ENCODE measurements around the gene CD69. TPM values are rescaled to one million over a fixed set of nuclear protein-coding genes. Genes with fewer than 3 reads are reported as not detected.

The CD69 gene
- total and polyA plus RNA-seq, 2 donors (not counting 3 experiments of a cell fraction or from before 2014, with no cell fraction given) = 0.49 to 4.4 TPM

GRCh38 chr12:9809338-9809737, 48.6 kb upstream of the CD69 start:
- no peak for FAIRE-seq
- H3K9me3 ChIP-seq (replicated peaks; ENCODE audit: control insufficient read depth, insufficient read depth, low read length) = no peaks in the 10 kb centered on the region
- ChIA-PET POLR2A (no interaction called here), CTCF (interaction anchor here (0.9 to 7.9 kb wide), 4 partner anchors 8 to 201 kb away, joined by 3 to 62 read pairs (median 4); no protein-coding TSS in a partner anchor)
- H3K27ac ChIP-seq (ENCODE audit: insufficient read depth, low read depth, low read length) = no peak overlapping the region
- dilution Hi-C loops (cut with MboI; ENCODE audit: extremely low pct_ligation_motif_present, low sequenced_read_pairs) (no loop called here), intact Hi-C loops (cut with micrococcal nuclease) (no loop called here)
- H3K36me3 ChIP-seq (ENCODE audit: control insufficient read depth in 2 of 2, extremely low read depth in 1 of 2, insufficient read depth in 2 of 2, low read length in 2 of 2) = no peaks in the 10 kb centered on the region
- H3K79me2 ChIP-seq (ENCODE audit: control insufficient read depth, insufficient read depth, low read length) = no peaks in the 10 kb centered on the region
- H4K20me1 ChIP-seq (replicated peaks; ENCODE audit: control insufficient read depth, extremely low read depth, insufficient read depth, low read length) = no peaks in the 10 kb centered on the region
- DNase-seq (ENCODE audit: low read depth, low spot score) = no peak
- H3K4me2 ChIP-seq (ENCODE audit: insufficient read depth, low read length) = no peak overlapping the region
- TF ChIP-seq POLR2A (IDR thresholded peaks at IDR 0.05; ENCODE audit: low read depth, low read length) (no peak), MYC (IDR thresholded peaks at IDR 0.05; ENCODE audit: low read depth, low read length) (no peak), JUN (IDR thresholded peaks at IDR 0.05; ENCODE audit: borderline replicate concordance, insufficient read depth, insufficient read length, low read depth) (no peak), FOS (IDR thresholded peaks at IDR 0.05; ENCODE audit: borderline replicate concordance, insufficient read depth, low read length) (no peak), CTCF (IDR thresholded peaks at IDR 0.05; ENCODE audit: extremely low read depth in 1 of 2, insufficient read depth in 1 of 2, low read depth in 1 of 2, low read length in 2 of 2) (no peak), GATA2 (IDR thresholded peaks at IDR 0.05; ENCODE audit: insufficient read depth, insufficient read length, low read depth, low read length) (no peak), EZH2 (IDR thresholded peaks at IDR 0.05; ENCODE audit: borderline replicate concordance, low read depth, low read length, severe bottlenecking) (no peak), POLR2AphosphoS5 (IDR thresholded peaks at IDR 0.05; ENCODE audit: insufficient read depth, low read depth, low read length) (no peak)
- TF ChIP-seq, protein P1, sequence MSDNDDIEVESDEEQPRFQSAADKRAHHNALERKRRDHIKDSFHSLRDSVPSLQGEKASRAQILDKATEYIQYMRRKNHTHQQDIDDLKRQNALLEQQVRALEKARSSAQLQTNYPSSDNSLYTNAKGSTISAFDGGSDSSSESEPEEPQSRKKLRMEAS (IDR thresholded peaks at IDR 0.05; ENCODE audit: insufficient read depth, insufficient read length) = no peak
- H3K9me1 ChIP-seq (replicated peaks; ENCODE audit: control insufficient read depth, extremely low read depth, insufficient read depth, low read length) = no peaks in the 10 kb centered on the region
- H3K9ac ChIP-seq (replicated peaks; ENCODE audit: extremely low read depth, insufficient read depth, low read length) = no peak overlapping the region
- no TSS peak for BruUV-seq (replicated peaks)
- no peaks in the 10 kb centered on the region for H3K27me3 ChIP-seq (ENCODE audit: control insufficient read depth in 2 of 2, insufficient read depth in 2 of 2, low read length in 2 of 2)
- no peaks in the 10 kb centered on the region for H3K4me1 ChIP-seq (ENCODE audit: control insufficient read depth, extremely low read depth, insufficient read depth, low read length)
- H2AFZ ChIP-seq (ENCODE audit: low read depth, low read length) = no peak overlapping the region
- no peak overlapping the region for H3K4me3 ChIP-seq (replicated peaks in 1 of 3; ENCODE audit: insufficient read depth in 1 of 3, low read depth in 1 of 3, low read length in 3 of 3)

Data from endothelial cell of umbilical vein (primary cell).